Testis (tissue), 2 donors: ENCODE measurements around the gene SCGB1D1.
"Not testable (repeated sequence)": the region's sequence is repeated elsewhere in the genome, so short reads cannot be mapped to it uniquely, and the experiment has no call there.

Experiments used
- POLR2A ChIP-seq: fragments of 450-650 bp; IDR thresholded peaks from one replicate; pipeline ENCODE4 v1.6.1; 2017; ENCODE audit warnings: antibody characterized with exemption, mild to moderate bottlenecking, moderate library complexity
- TF ChIP-seq, protein P1 (sequence below), 3 experiments: fragments of 450-650 bp in 2 of 3; fragments of 200-600 bp in 1 of 3; sonication (generic) in 1 of 3; IDR thresholded peaks; one replicate each; pipeline ENCODE4 v1.5.1; 2016 to 2019; ENCODE audit warnings: antibody characterized with exemption in 3 of 3, mild to moderate bottlenecking in 2 of 3, moderate library complexity in 1 of 3

DNA sequence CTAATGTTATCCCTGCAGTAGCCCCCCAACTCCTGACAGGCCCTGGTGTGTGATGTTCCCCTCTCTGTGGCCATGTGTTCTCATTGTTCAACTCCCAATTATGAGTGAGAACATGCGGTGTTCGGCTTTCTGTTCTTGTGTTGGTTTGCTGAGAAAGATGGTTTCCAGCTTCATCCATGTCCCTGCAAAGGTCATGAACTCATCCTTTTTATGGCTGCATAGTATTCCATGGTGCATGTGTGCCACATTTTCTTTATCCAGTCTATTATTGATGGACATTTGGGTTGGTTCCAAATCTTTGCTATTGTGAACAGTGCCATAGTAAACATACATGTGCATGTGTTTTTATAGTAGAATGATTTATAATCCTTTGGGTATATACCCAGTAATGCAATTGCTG lies 7.4 kb downstream of the SCGB1D1 start:
- TF ChIP-seq, protein P1, sequence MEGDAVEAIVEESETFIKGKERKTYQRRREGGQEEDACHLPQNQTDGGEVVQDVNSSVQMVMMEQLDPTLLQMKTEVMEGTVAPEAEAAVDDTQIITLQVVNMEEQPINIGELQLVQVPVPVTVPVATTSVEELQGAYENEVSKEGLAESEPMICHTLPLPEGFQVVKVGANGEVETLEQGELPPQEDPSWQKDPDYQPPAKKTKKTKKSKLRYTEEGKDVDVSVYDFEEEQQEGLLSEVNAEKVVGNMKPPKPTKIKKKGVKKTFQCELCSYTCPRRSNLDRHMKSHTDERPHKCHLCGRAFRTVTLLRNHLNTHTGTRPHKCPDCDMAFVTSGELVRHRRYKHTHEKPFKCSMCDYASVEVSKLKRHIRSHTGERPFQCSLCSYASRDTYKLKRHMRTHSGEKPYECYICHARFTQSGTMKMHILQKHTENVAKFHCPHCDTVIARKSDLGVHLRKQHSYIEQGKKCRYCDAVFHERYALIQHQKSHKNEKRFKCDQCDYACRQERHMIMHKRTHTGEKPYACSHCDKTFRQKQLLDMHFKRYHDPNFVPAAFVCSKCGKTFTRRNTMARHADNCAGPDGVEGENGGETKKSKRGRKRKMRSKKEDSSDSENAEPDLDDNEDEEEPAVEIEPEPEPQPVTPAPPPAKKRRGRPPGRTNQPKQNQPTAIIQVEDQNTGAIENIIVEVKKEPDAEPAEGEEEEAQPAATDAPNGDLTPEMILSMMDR (IDR thresholded peaks at IDR 0.05): not testable (repeated sequence)
- TF ChIP-seq POLR2A: not testable (repeated sequence)
